B cell (primary cell): ENCODE data around the gene PDAP1. TPM values are rescaled to one million over a fixed set of nuclear protein-coding genes. Genes with fewer than 3 reads are reported as not detected.

Experiments
- ATAC-seq: fragments of 200-7000 bp; cut with Tn5 transposase; one replicate; pipeline ENCODE4 v1.10.0; 2021; ENCODE audit warnings: low read depth, mild to moderate bottlenecking, moderate number of reproducible peaks, moderate library complexity
- CTCF ChIA-PET: fragments of 350-600 bp; sonication (Branson Sonifier 250); formaldehyde crosslinking; loops from one replicate; lab custom pipeline; 2021; ENCODE audit warnings: antibody characterized with exemption, inconsistent platforms; lab: Charles Lee
- POLR2A ChIA-PET: fragments of 350-600 bp; sonication (Branson Sonifier 250); formaldehyde crosslinking; loops from one replicate; lab custom pipeline; 2021; ENCODE audit warnings: antibody characterized with exemption; lab: Charles Lee
- DNase-seq: peaks from one replicate; pipeline ENCODE4 v3.0.0; 2013
- H2AFZ ChIP-seq: 2 replicates; pipeline ENCODE4 v1.6.1; 2012; ENCODE audit warnings: mild to moderate bottlenecking, low read depth, low read length; ENCODE audit not compliant: insufficient read depth, poor library complexity, severe bottlenecking
- H3K27ac ChIP-seq, 2 donors: 1 replicate in 1 of 2; 2 replicates in 1 of 2; pipeline ENCODE4 v1.5.1; 2012 to 2013; ENCODE audit warnings: low read length in 2 of 2, mild to moderate bottlenecking in 2 of 2, moderate library complexity in 1 of 2
- H3K27me3 ChIP-seq, 4 experiments: fragments of 200-600 bp in 1 of 4; sonication (generic) in 1 of 4; replicated peaks in 1 of 4; 1 replicate in 2 of 4; 2 replicates in 2 of 4; pipeline versions ENCODE4 v1.6.1 to v1.7.0; 2013 to 2016; ENCODE audit warnings: low read length in 3 of 4, mild to moderate bottlenecking in 2 of 4, mixed read lengths in 1 of 4, moderate library complexity in 1 of 4; ENCODE audit not compliant: insufficient read depth in 4 of 4, control insufficient read depth in 3 of 4; ENCODE audit errors: control extremely low read depth in 1 of 4
- H3K36me3 ChIP-seq, 2 experiments: replicated peaks in 1 of 2; 1 replicate in 1 of 2; 2 replicates in 1 of 2; pipeline versions ENCODE4 v1.6.1 to v1.7.1; 2013; ENCODE audit warnings: low read length in 1 of 2; ENCODE audit not compliant: insufficient read depth in 2 of 2, control insufficient read depth in 1 of 2; ENCODE audit errors: control extremely low read depth in 1 of 2, extremely low read depth in 1 of 2
- H3K4me1 ChIP-seq, 2 donors: fragments of 200-600 bp in 1 of 2; sonication (generic) in 1 of 2; 1 replicate in 1 of 2; 2 replicates in 1 of 2; pipeline versions ENCODE4 v1.5.1 to v1.6.1; 2013 to 2017; ENCODE audit warnings: low read length in 2 of 2; ENCODE audit not compliant: control insufficient read depth in 2 of 2, insufficient read depth in 2 of 2
- H3K4me2 ChIP-seq: replicated peaks from 2 replicates; pipeline ENCODE3; 2012; ENCODE audit warnings: mild to moderate bottlenecking, low read depth, low read length; ENCODE audit not compliant: poor library complexity, severe bottlenecking
- H3K4me3 ChIP-seq, 5 experiments: fragments of 200-600 bp in 1 of 5; sonication (generic) in 1 of 5; 1 replicate in 3 of 5; 2 replicates in 2 of 5; pipeline versions ENCODE4 v1.5.1 to v1.7.0; 2011 to 2016; ENCODE audit warnings: low read length in 4 of 5, mild to moderate bottlenecking in 4 of 5, low read depth in 2 of 5, control low read depth in 1 of 5, moderate library complexity in 1 of 5; ENCODE audit not compliant: insufficient read depth in 1 of 5; ENCODE audit errors: control extremely low read depth in 1 of 5, extremely low read depth in 1 of 5
- H3K79me2 ChIP-seq: fragments of 200-600 bp; sonication (generic); one replicate; pipeline ENCODE4 v1.6.0; 2016; ENCODE audit warnings: low read length; ENCODE audit not compliant: control insufficient read depth, insufficient read depth
- H3K9ac ChIP-seq: fragments of 200-600 bp; sonication (generic); 2 replicates; pipeline ENCODE4 v1.6.1; 2017; ENCODE audit warnings: mild to moderate bottlenecking, low read length, moderate library complexity
- H3K9me3 ChIP-seq, 3 donors: one replicate each; pipeline versions ENCODE4 v1.6.1 to v1.7.1; 2013; ENCODE audit warnings: low read length in 2 of 3; ENCODE audit not compliant: control insufficient read depth in 2 of 3, insufficient read depth in 1 of 3; ENCODE audit errors: control extremely low read depth in 1 of 3
- H4K20me1 ChIP-seq: 2 replicates; pipeline ENCODE4 v1.6.0; 2012; ENCODE audit warnings: mild to moderate bottlenecking, low read length; ENCODE audit not compliant: insufficient read depth, control insufficient read depth, poor library complexity, severe bottlenecking
- H3K27ac Mint-ChIP-seq: one replicate; pipeline ENCODE4 v1.8.0; 2021; ENCODE audit warnings: mixed read lengths
- H3K27me3 Mint-ChIP-seq: one replicate; pipeline ENCODE4 v1.8.0; 2021; ENCODE audit warnings: mixed read lengths
- H3K4me1 Mint-ChIP-seq: one replicate; pipeline ENCODE4 v1.8.0; 2021; ENCODE audit warnings: mixed read lengths
- H3K4me3 Mint-ChIP-seq: one replicate; pipeline ENCODE4 v1.8.0; 2021; ENCODE audit warnings: mixed read lengths
- H3K9me3 Mint-ChIP-seq: one replicate; pipeline ENCODE4 v1.8.0; 2022; ENCODE audit warnings: mixed read lengths; ENCODE audit not compliant: insufficient read depth
- CTCF ChIP-seq: fragments of 200-600 bp; IDR thresholded peaks from one replicate; pipeline ENCODE4 v1.8.0; 2022; ENCODE audit warnings: antibody characterized with exemption, mild to moderate bottlenecking
- EZH2 ChIP-seq: IDR thresholded peaks from 2 replicates; pipeline ENCODE4 v1.6.1; 2012; ENCODE audit warnings: borderline replicate concordance, low read depth, mild to moderate bottlenecking, moderate library complexity, low read length; ENCODE audit not compliant: insufficient read depth, poor library complexity, severe bottlenecking
- WGBS: methylation state at CpG from one replicate; pipeline ENCODE4 v1.1.5; 2013; ENCODE audit warnings: missing lambda C conversion rate; ENCODE audit not compliant: insufficient coverage; 5-methylcytosine and 5-hydroxymethylcytosine counted together
- intact Hi-C: fragments of 100-400 bp; cut with micrococcal nuclease; formaldehyde crosslinking; loops from one replicate; pipeline ENCODE4 v1.10.0; 2022
- polyA plus RNA-seq: library from polyadenylated mRNA; depleted of rRNA; stranded (reverse); fragments of >200 nt; gene quantifications from 2 replicates; pipeline ENCODE4 v1.2.3, GENCODE V29; 2012
- total RNA-seq, 2 donors: library from RNA; stranded (reverse); fragments of 120-200 nt in 1 of 2; gene quantifications; 1 replicate in 1 of 2; 2 replicates in 1 of 2; pipeline versions ENCODE4 v1.2.3 to v1.2.4, GENCODE V29; 2013 to 2022

Gene PDAP1
- total and polyA plus RNA-seq, 2 donors (not counting 1 experiment from before 2014, with no cell fraction given) = 19.2 to 60.4 TPM

GRCh38 chr7:99419323-99420021 is 11.1 kb upstream of the PDAP1 start:
- Histone ChIP-seq H3K36me3 (peaks cover 14 to 57% of the 10 kb centered on the region in 2 experiments), H3K27ac (no peak overlapping the region), H3K4me3 (no peak overlapping the region), H2AFZ (no peak overlapping the region), H3K27me3 (no peaks in the 10 kb centered on the region), H4K20me1 (peaks cover 41% of the 10 kb centered on the region), H3K4me2 (no peak overlapping the region), H3K4me1 (no peaks in the 10 kb centered on the region), H3K9ac (no peak overlapping the region), H3K79me2 (peaks cover 22% of the 10 kb centered on the region), H3K9me3 (no peaks in the 10 kb centered on the region)
- 96% methylated on average over 28 of the region's 29 CpGs for WGBS
- no peak for TF ChIP-seq EZH2
- no peak for TF ChIP-seq CTCF
- Mint-ChIP-seq H3K27me3 (no peaks in the 10 kb centered on the region), H3K4me3 (no peak overlapping the region), H3K4me1 (no peaks in the 10 kb centered on the region), H3K9me3 (no peaks in the 10 kb centered on the region), H3K27ac (no peak overlapping the region)
- intact Hi-C loops = no loop called here
- CTCF ChIA-PET = no interaction called here
- DNase-seq = no peak
- ATAC-seq = no peak
- POLR2A ChIA-PET = no interaction called here

- H3K9me3 ChIP-seq = no peaks in the 10 kb centered on the region
- no peaks in the 10 kb centered on the region for H3K27me3 Mint-ChIP-seq
- peaks cover 15 to 58% of the 10 kb centered on the region in 2 experiments for H3K36me3 ChIP-seq
- intact Hi-C loops = no loop called here
- H3K4me1 Mint-ChIP-seq = no peaks in the 10 kb centered on the region
- 97% methylated on average over 8 of the region's 9 CpGs for WGBS
- no peak for TF ChIP-seq CTCF
- TF ChIP-seq EZH2 = no peak
- no peak overlapping the region for H3K4me3 Mint-ChIP-seq
- H3K79me2 ChIP-seq = peaks cover 31% of the 10 kb centered on the region
- POLR2A ChIA-PET = interaction anchor here (0.6 kb wide), 1 partner anchor 8 kb away, joined by 3 read pairs; no protein-coding TSS in a partner anchor
- CTCF ChIA-PET = interaction anchor here (0.6 kb wide), 1 partner anchor 72 kb away, joined by 4 read pairs; no protein-coding TSS in a partner anchor
- H3K27me3 ChIP-seq = no peaks in the 10 kb centered on the region
- no peak overlapping the region for H3K4me3 ChIP-seq
- ATAC-seq (no peak), DNase-seq (no peak)
- no peak overlapping the region for H3K4me2 ChIP-seq
- no peak overlapping the region for H2AFZ ChIP-seq
- H3K27ac Mint-ChIP-seq = no peak overlapping the region
- no peaks in the 10 kb centered on the region for H3K4me1 ChIP-seq
- no peak overlapping the region for H3K27ac ChIP-seq
- H4K20me1 ChIP-seq = peaks cover 45% of the 10 kb centered on the region
- H3K9ac ChIP-seq = no peak overlapping the region
- no peaks in the 10 kb centered on the region for H3K9me3 Mint-ChIP-seq
These were observed 9.9 kb upstream of the PDAP1 start for GRCh38 chr7:99418260-99418659.
